GM18867 (cell line): ENCODE results near the gene RALY.

Source experiments
- ATAC-seq: cut with Tn5 transposase; IDR thresholded peaks from one replicate; pipeline ENCODE4 v1.9.1; 2021; ENCODE audit warnings: mild to moderate bottlenecking, moderate library complexity; ENCODE audit not compliant: unreplicated experiment

RALY gene

GRCh38 chr20:33985830-33986229 is 7.9 kb upstream of the RALY start:
- no peak for ATAC-seq

GRCh38 chr20:33986560-33987216 is 7.0 kb upstream of the RALY start:
- no peak for ATAC-seq

GRCh38 chr20:33990075-33990474 is 3.6 kb upstream of the RALY start:
- no peak for ATAC-seq

- ATAC-seq: no peak
Measured at GRCh38 chr20:33991502-33991901, 2.2 kb upstream of the RALY start.

GRCh38 chr20:33992145-33992922 is 1.4 kb upstream of the RALY start:
- no peak for ATAC-seq

- peak; percentile 71 for ATAC-seq
Measured at GRCh38 chr20:33992923-33993575, 662 bp upstream of the RALY start.

- ATAC-seq: peak; percentile 32
Measured at GRCh38 chr20:33994222-33994913, 657 bp downstream of the RALY start.

GRCh38 chr20:33995053-33995831 is 1.5 kb downstream of the RALY start:
- no peak for ATAC-seq

GRCh38 chr20:33999025-33999649 is 5.4 kb downstream of the RALY start:
- no peak for ATAC-seq

- no peak for ATAC-seq
Measured at GRCh38 chr20:34001378-34001777, 7.7 kb downstream of the RALY start.

- ATAC-seq: no peak
Measured at GRCh38 chr20:34004227-34004626, 10.5 kb downstream of the RALY start.

GRCh38 chr20:34004790-34005457 is 11.2 kb downstream of the RALY start:
- ATAC-seq: no peak

GRCh38 chr20:34006619-34007018 is 12.9 kb downstream of the RALY start:
- no peak for ATAC-seq

GRCh38 chr20:34008477-34008876 is 14.8 kb downstream of the RALY start:
- ATAC-seq: no peak

GRCh38 chr20:34010405-34010931 is 16.8 kb downstream of the RALY start:
- ATAC-seq: no peak

- ATAC-seq: no peak
Measured at GRCh38 chr20:34011275-34011674, 17.6 kb downstream of the RALY start.

GRCh38 chr20:34012330-34012729 is 18.6 kb downstream of the RALY start:
- no peak for ATAC-seq

GRCh38 chr20:34012735-34013134 is 19.0 kb downstream of the RALY start:
- no peak for ATAC-seq

- ATAC-seq: no peak
Measured at GRCh38 chr20:34013554-34013953, 19.8 kb downstream of the RALY start.
